Tibial nerve (tissue), 4 donors: ENCODE results near the gene USP7. TPM values are rescaled to one million over a fixed set of nuclear protein-coding genes. Genes with fewer than 3 reads are reported as not detected.

Experiments used
- DNase-seq, 2 donors: peaks; one replicate each; pipeline ENCODE4 v3.0.0-alpha.2; 2019; ENCODE audit warnings: low spot score in 2 of 2
- H3K27ac ChIP-seq, 4 donors: fragments of 200-600 bp; sonication (generic) in 3 of 4; one replicate each; pipeline ENCODE4 v1.5.1; 2017 to 2019; ENCODE audit warnings: mild to moderate bottlenecking in 1 of 4
- H3K27me3 ChIP-seq, 2 donors: fragments of 200-600 bp; sonication (generic) in 1 of 2; one replicate each; pipeline versions ENCODE4 v1.5.1 to v1.6.0; 2017 to 2019
- H3K36me3 ChIP-seq, 3 donors: fragments of 200-600 bp; sonication (generic); one replicate each; pipeline ENCODE4 v1.5.1; 2018 to 2019
- H3K4me1 ChIP-seq, 4 donors: fragments of 200-600 bp; sonication (generic) in 3 of 4; one replicate each; pipeline ENCODE4 v1.5.1; 2017 to 2019
- H3K4me3 ChIP-seq, 4 donors: fragments of 200-600 bp; sonication (generic) in 3 of 4; one replicate each; pipeline ENCODE4 v1.5.1; 2017 to 2019; ENCODE audit warnings: mild to moderate bottlenecking in 1 of 4, moderate library complexity in 1 of 4
- H3K9me3 ChIP-seq, 4 donors: fragments of 200-600 bp; sonication (generic) in 3 of 4; one replicate each; pipeline ENCODE4 v1.5.1; 2017 to 2019
- CTCF ChIP-seq, 5 experiments: fragments of 200-600 bp in 3 of 5; fragments of 450-650 bp in 2 of 5; sonication (generic) in 3 of 5; IDR thresholded peaks; one replicate each; pipeline ENCODE4 v1.5.1; 2016 to 2019; ENCODE audit warnings: antibody characterized with exemption in 5 of 5, mild to moderate bottlenecking in 3 of 5, moderate library complexity in 2 of 5
- EP300 ChIP-seq, 2 donors: sonication (generic); formaldehyde crosslinking; IDR thresholded peaks; one replicate each; pipeline ENCODE4 v1.6.1; 2017; ENCODE audit warnings: antibody characterized with exemption in 2 of 2, mild to moderate bottlenecking in 1 of 2
- POLR2A ChIP-seq, 2 donors: fragments of 450-650 bp; IDR thresholded peaks; one replicate each; pipeline ENCODE4 v1.6.1; 2017; ENCODE audit warnings: antibody characterized with exemption in 2 of 2, mild to moderate bottlenecking in 2 of 2, moderate library complexity in 2 of 2
- WGBS, 2 donors: methylation state at CpG; one replicate each; pipeline ENCODE4 v1.1.5; 2018; 5-methylcytosine and 5-hydroxymethylcytosine counted together
- total RNA-seq, 4 donors: library from RNA; depleted of rRNA; stranded (reverse); fragments of >200 nt; gene quantifications; one replicate each; pipeline ENCODE4 v1.1.0, GENCODE V29; 2016

USP7 gene
- total RNA-seq, 4 donors from 2014 or later, result 83.4 to 114 (median 89.6) TPM

GRCh38 chr16:8869212-8869987, 94.3 kb downstream of the USP7 start:
- Histone ChIP-seq H3K27me3 (no peaks in the 10 kb centered on the region), H3K4me1 (peaks cover 0 to 48% (median 23%) of the 10 kb centered on the region in 4 donors), H3K36me3 (no peaks in the 10 kb centered on the region), H3K4me3 (peak overlapping the region; percentile 80 to 96 (median 94)), H3K27ac (peak overlapping the region; percentile 19 to 96 (median 92)), H3K9me3 (no peaks in the 10 kb centered on the region)
- TF ChIP-seq EP300 (IDR thresholded peaks at IDR 0.05) (no peak), POLR2A (IDR thresholded peaks at IDR 0.05) (no peak), CTCF (IDR thresholded peaks at IDR 0.05) (no peak)
- 21 to 29% methylated on average over 32 to 35 of the region's 37 CpGs for WGBS, 2 donors
- no peak for DNase-seq

GRCh38 chr16:8868416-8869211, 95.1 kb downstream of the USP7 start, which contains the start of gene CARHSP1:
Gene CARHSP1, minus strand, starts transcription at chr16:8869006. Its CDS starts 9,678 bp downstream, at chr16:8859328.
- TF ChIP-seq CTCF (IDR thresholded peaks at IDR 0.05), result no peak
- TF ChIP-seq EP300 (IDR thresholded peaks at IDR 0.05), result peak in 1 of 2 donors; percentile 92
- peak; percentile 56 to 71 for TF ChIP-seq POLR2A (IDR thresholded peaks at IDR 0.05)
- 0 to 1% methylated on average over 13 to 32 of the region's 83 CpGs for WGBS, 2 donors
- Histone ChIP-seq H3K4me3 (peak within 1 kb of the TSS; percentile 80 to 96 (median 94)), H3K36me3 (no peaks in the 10 kb centered on the region), H3K27ac (peak within 1 kb of the TSS; percentile 71 to 96 (median 92)), H3K27me3 (no peaks in the 10 kb centered on the region), H3K4me1 (peaks cover 0 to 55% (median 31%) of the 10 kb centered on the region in 4 donors), H3K9me3 (no peaks in the 10 kb centered on the region)
- peak; percentile 73 to 81 for DNase-seq

GRCh38 chr16:8867932-8868415, 95.7 kb downstream of the USP7 start:
- TF ChIP-seq POLR2A (IDR thresholded peaks at IDR 0.05), result no peak
- TF ChIP-seq CTCF (IDR thresholded peaks at IDR 0.05), result no peak
- no peak for TF ChIP-seq EP300 (IDR thresholded peaks at IDR 0.05)
- Histone ChIP-seq H3K4me1 (peaks cover 0 to 62% (median 38%) of the 10 kb centered on the region in 4 donors), H3K27me3 (no peaks in the 10 kb centered on the region), H3K4me3 (peak overlapping the region; percentile 80 to 96 (median 94)), H3K27ac (peak overlapping the region; percentile 71 to 96 (median 92)), H3K9me3 (no peaks in the 10 kb centered on the region), H3K36me3 (no peaks in the 10 kb centered on the region)
- no peak for DNase-seq
- WGBS, 2 donors, result 0% methylated on average over 15 to 16 of the region's 16 CpGs

GRCh38 chr16:8867216-8867931, 96.3 kb downstream of the USP7 start:
- DNase-seq, result peak; percentile 56 to 64
- H3K27ac ChIP-seq, result peak overlapping the region; percentile 71 to 96 (median 92)
- WGBS, 2 donors, result 1 to 3% methylated on average over 27 to 35 of the region's 35 CpGs
- peaks cover 0 to 68% (median 44%) of the 10 kb centered on the region in 4 donors for H3K4me1 ChIP-seq
- H3K36me3 ChIP-seq, result no peaks in the 10 kb centered on the region
- H3K9me3 ChIP-seq, result no peaks in the 10 kb centered on the region
- peak overlapping the region; percentile 80 to 96 (median 94) for H3K4me3 ChIP-seq
- no peaks in the 10 kb centered on the region for H3K27me3 ChIP-seq
- TF ChIP-seq CTCF (IDR thresholded peaks at IDR 0.05), result no peak
- peak in 1 of 2 donors; percentile 18 for TF ChIP-seq EP300 (IDR thresholded peaks at IDR 0.05)
- no peak for TF ChIP-seq POLR2A (IDR thresholded peaks at IDR 0.05)
